Spleen (tissue), 7 donors: ENCODE data around the gene XRCC3.

ENCODE experiments used
- POLR2A ChIP-seq, 3 donors: fragments of 450-650 bp; IDR thresholded peaks; one replicate each; pipeline ENCODE4 v1.5.1; 2017; ENCODE audit warnings: antibody characterized with exemption in 3 of 3, mild to moderate bottlenecking in 1 of 3
- TF ChIP-seq, protein P1 (sequence below), 11 experiments: fragments of 200-600 bp in 7 of 11; fragments of 450-650 bp in 4 of 11; sonication (generic) in 4 of 11; IDR thresholded peaks in 8 of 11; conservative IDR thresholded peaks in 3 of 11; 1 replicate in 7 of 11; 2 replicates in 4 of 11; pipeline versions ENCODE4 v1.4.0 to v1.8.0; 2016 to 2021; ENCODE audit warnings: antibody characterized with exemption in 11 of 11, inconsistent platforms in 4 of 11, mild to moderate bottlenecking in 1 of 11
- donor health status: DM: no; HTN: no; CAD: no; lungs with moderate emphysema.
- donor health status: DM: no; HTN: no; CAD: no.
- donor health status: DM: no; HTN: no; CAD: no.

- TF ChIP-seq, protein P1, sequence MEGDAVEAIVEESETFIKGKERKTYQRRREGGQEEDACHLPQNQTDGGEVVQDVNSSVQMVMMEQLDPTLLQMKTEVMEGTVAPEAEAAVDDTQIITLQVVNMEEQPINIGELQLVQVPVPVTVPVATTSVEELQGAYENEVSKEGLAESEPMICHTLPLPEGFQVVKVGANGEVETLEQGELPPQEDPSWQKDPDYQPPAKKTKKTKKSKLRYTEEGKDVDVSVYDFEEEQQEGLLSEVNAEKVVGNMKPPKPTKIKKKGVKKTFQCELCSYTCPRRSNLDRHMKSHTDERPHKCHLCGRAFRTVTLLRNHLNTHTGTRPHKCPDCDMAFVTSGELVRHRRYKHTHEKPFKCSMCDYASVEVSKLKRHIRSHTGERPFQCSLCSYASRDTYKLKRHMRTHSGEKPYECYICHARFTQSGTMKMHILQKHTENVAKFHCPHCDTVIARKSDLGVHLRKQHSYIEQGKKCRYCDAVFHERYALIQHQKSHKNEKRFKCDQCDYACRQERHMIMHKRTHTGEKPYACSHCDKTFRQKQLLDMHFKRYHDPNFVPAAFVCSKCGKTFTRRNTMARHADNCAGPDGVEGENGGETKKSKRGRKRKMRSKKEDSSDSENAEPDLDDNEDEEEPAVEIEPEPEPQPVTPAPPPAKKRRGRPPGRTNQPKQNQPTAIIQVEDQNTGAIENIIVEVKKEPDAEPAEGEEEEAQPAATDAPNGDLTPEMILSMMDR (IDR thresholded peaks at IDR 0.05 in 8 of 11, conservative IDR thresholded peaks at IDR 0.05 in 3 of 11), result no peak
- no peak for TF ChIP-seq POLR2A (IDR thresholded peaks at IDR 0.05)
Measured at GRCh38 chr14:103696466-103697071, 18.7 kb downstream of the XRCC3 start.
